ENCODE measurements around the gene IGHMBP2. TPM values are rescaled to one million over a fixed set of nuclear protein-coding genes. Genes with fewer than 3 reads are reported as not detected.

The IGHMBP2 gene
- total RNA-seq, 1 donor from 2014 or later, result 30.8 TPM

DNA sequence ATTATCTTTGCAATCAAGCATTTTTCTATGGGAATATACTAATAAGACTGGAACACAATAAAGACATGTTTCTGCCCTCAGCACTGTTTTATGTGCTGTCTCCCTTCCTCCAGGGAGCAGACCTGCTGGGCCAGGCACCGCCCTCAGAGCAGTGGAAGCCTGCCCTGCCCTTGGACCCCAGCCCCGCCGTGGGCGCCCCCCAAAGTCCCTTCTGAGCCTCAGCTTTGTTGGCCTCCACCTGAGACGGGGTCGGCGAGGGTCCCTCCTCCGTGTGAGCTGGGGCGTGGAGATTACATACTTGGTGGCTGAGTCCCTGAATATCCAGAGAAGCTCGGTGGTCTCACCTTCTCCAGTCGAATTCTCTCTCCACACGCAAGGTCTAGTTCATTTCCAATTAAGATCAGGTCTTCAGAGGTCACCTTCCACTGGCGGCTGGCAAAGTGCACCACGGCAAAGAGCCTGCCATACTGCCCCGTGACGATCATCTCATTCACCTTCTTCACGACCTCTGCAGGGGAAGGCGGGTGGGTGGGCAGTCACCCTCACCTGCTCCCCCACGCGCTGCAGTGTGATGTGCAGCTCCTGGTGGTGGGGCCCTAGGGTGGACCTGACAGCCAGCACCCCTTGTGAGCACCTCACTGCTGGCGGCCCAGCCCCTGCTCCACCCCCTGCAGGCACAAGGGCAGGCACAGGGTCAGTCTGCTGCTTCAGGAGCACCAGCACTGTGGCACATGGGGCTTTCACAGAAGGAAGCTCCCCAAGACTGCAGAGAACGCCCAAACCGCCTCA, 7.3 kb upstream of the IGHMBP2 start:
- Mint-ChIP-seq H3K27ac (ENCODE audit: unreplicated experiment) (no peak overlapping the region), H3K4me3 (ENCODE audit: unreplicated experiment) (no peak overlapping the region)

DNA sequence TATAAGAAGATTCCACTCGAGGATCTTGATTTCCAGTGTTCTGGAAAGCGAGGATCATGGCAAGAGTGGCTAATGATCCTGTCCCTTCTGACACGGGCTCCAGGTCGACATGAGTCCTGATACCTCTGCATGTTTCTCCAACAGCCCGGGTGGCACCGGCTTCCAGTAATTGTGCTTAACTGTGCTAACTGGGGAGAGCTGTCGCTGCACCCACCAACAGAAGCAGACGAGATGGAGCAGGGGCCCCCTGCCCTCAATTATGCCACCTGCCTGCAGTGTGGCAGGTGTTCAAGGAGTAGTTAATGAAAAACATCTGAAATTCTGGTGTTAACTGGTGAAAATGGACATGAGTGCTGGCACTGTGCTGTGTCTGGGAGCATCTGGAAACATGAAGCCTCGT, 6.2 kb upstream of the IGHMBP2 start:
- H3K4me3 Mint-ChIP-seq (ENCODE audit: unreplicated experiment), result no peak overlapping the region
- TF ChIP-seq, protein P1, sequence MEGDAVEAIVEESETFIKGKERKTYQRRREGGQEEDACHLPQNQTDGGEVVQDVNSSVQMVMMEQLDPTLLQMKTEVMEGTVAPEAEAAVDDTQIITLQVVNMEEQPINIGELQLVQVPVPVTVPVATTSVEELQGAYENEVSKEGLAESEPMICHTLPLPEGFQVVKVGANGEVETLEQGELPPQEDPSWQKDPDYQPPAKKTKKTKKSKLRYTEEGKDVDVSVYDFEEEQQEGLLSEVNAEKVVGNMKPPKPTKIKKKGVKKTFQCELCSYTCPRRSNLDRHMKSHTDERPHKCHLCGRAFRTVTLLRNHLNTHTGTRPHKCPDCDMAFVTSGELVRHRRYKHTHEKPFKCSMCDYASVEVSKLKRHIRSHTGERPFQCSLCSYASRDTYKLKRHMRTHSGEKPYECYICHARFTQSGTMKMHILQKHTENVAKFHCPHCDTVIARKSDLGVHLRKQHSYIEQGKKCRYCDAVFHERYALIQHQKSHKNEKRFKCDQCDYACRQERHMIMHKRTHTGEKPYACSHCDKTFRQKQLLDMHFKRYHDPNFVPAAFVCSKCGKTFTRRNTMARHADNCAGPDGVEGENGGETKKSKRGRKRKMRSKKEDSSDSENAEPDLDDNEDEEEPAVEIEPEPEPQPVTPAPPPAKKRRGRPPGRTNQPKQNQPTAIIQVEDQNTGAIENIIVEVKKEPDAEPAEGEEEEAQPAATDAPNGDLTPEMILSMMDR (IDR thresholded peaks at IDR 0.05; ENCODE audit: partially characterized antibody, unreplicated experiment), result no peak
- no peaks in the 10 kb centered on the region for H3K36me3 Mint-ChIP-seq (ENCODE audit: unreplicated experiment)
- DNase-seq, result no peak
- peaks cover 7% of the 10 kb centered on the region for H3K4me1 Mint-ChIP-seq (ENCODE audit: low read depth, unreplicated experiment)
- peaks cover 2% of the 10 kb centered on the region for H3K27me3 Mint-ChIP-seq (ENCODE audit: unreplicated experiment)
- peaks cover 1% of the 10 kb centered on the region for H3K9me3 Mint-ChIP-seq (ENCODE audit: unreplicated experiment)
- no peak overlapping the region for H3K27ac Mint-ChIP-seq (ENCODE audit: unreplicated experiment)

More for the DNA sequence above, 7.3 kb upstream of the IGHMBP2 start:
- Mint-ChIP-seq H3K27me3 (ENCODE audit: unreplicated experiment) (peaks cover 2% of the 10 kb centered on the region), H3K4me1 (ENCODE audit: low read depth, unreplicated experiment) (peaks cover 2% of the 10 kb centered on the region), H3K36me3 (ENCODE audit: unreplicated experiment) (no peaks in the 10 kb centered on the region), H3K9me3 (ENCODE audit: unreplicated experiment) (peaks cover 1% of the 10 kb centered on the region)
- TF ChIP-seq, protein P1 (IDR thresholded peaks at IDR 0.05; ENCODE audit: partially characterized antibody, unreplicated experiment), result no peak
- DNase-seq, result no peak

DNA sequence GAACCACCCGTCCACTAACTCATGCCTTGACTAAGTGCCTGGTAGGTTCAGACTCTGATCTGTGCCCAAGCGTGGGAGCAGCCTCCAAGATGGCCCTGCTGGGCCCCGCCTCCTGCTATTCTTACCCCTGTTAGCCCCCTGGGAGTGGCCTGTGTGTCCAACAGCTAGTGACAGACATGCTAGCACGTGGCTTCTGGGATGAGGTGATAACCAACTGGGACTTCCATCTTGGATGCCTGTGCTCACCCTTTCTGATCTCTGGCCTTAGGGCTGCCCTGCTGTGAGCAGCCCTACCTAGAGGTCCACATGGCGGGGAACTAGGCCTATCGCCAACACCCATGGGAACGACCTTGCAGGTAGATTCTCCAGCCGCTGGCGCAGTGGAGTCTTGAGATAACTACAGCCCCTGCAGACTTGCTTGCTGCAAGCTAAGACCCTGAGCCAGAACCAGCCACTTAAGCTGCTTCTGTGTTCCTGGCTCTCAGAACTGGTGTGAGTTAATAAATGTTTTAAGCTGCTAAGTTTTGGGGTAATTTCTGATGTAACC, 2.8 kb upstream of the IGHMBP2 start:
- Mint-ChIP-seq H3K4me3 (ENCODE audit: unreplicated experiment) (no peak overlapping the region), H3K27ac (ENCODE audit: unreplicated experiment) (no peak overlapping the region), H3K4me1 (ENCODE audit: low read depth, unreplicated experiment) (peaks cover 15% of the 10 kb centered on the region), H3K9me3 (ENCODE audit: unreplicated experiment) (no peaks in the 10 kb centered on the region), H3K36me3 (ENCODE audit: unreplicated experiment) (no peaks in the 10 kb centered on the region), H3K27me3 (ENCODE audit: unreplicated experiment) (peaks cover 2% of the 10 kb centered on the region)
- no peak for DNase-seq
- TF ChIP-seq, protein P1 (IDR thresholded peaks at IDR 0.05; ENCODE audit: partially characterized antibody, unreplicated experiment), result no peak

DNA sequence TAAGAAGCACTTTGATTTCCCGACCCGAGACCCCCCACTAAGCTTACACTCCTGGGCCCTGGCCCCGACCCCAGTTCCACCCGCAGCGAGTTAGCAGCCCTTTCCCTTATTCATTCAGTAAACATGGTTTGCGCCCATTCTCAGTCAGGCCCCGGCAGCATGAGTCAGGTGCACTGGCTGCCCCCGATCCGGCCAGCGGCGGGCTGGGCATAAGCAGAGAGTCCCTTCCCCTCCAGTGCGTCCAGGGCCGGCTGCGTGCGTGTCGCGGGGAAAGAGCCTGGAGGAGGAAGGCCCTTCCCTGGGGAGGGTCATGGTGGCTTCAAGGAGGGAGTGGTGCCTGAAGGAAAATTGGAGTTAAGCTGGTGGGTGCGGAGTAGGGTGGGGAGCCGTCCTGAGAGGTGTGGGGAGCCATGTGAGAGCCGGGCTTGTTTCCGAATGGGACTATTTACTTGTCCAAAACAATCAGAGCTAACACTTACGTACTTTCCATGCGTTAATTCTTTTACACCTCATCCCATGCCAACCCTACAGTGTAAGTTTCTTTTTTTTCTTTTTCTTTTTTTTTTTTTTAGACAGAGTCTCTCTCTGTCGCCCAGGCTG, 657 bp downstream of the IGHMBP2 start:
- peak; percentile 52 for DNase-seq
- no peaks in the 10 kb centered on the region for H3K9me3 Mint-ChIP-seq (ENCODE audit: unreplicated experiment)
- H3K27me3 Mint-ChIP-seq (ENCODE audit: unreplicated experiment), result no peaks in the 10 kb centered on the region
- H3K36me3 Mint-ChIP-seq (ENCODE audit: unreplicated experiment), result no peaks in the 10 kb centered on the region
- TF ChIP-seq, protein P1 (IDR thresholded peaks at IDR 0.05; ENCODE audit: partially characterized antibody, unreplicated experiment), result no peak
- peaks cover 15% of the 10 kb centered on the region for H3K4me1 Mint-ChIP-seq (ENCODE audit: low read depth, unreplicated experiment)
- H3K27ac Mint-ChIP-seq (ENCODE audit: unreplicated experiment), result peak overlapping the region; percentile 76
- H3K4me3 Mint-ChIP-seq (ENCODE audit: unreplicated experiment), result peak overlapping the region; percentile 99
